ENCODE results near the gene LY6G5C.
"Not testable (repeated sequence)": the region's sequence is repeated elsewhere in the genome, so short reads cannot be mapped to it uniquely, and the experiment has no call there.

LY6G5C gene

DNA sequence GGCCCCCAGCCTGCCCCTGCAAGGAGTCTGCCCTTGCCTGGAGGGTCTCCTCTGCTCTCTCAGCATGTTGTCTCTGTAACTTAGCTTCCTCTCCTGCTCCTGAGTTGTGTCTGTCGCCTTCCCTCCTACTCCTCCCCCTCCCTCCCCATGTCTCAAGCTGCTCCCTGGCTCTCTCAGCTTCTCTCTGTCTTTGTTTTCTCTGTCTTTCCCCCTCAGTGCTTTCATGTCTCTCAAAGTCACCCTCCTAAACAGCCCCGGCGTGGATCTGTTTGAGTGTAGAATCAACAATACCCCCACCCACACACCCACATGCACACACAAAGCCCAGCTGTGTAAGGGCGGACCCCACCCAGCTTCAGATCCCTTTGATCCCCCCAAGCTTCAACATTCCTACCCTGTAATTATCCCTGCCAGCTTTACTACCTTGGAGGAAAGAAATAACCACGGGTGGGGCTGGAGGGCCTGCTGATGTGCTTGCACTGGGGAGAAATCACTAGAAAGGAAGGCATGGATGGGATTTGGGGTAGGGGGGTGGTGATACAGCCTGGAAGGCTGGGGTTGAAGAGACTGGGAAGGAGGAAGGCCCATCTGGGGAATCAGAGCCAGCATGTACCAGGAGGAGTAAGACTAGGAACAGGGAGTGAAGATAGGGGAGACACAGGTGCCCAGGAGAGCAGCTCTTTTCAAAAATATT, 33.3 kb upstream of the LY6G5C start:
- peak; percentile 24 for DNase-seq

DNA sequence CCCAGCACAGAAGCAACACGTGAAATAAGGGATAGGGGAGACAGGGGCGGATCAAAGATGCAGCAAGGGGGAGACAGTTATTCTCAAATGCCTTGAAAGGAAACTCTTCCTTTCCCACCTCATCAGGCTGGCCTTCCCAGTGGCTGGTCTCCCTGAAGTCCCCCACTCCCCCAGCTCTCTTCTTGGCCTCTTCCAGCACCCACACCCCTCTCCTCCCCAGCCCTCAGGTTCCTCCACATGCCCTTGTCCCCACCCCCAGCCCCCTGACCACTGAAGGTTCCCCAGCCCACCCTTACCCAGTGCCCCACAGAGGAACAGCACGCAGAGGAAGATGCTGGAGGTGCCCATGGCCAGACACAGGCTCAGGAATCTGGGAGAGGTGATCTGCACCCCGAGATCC, 32.6 kb upstream of the LY6G5C start:
- no peak for DNase-seq

DNA sequence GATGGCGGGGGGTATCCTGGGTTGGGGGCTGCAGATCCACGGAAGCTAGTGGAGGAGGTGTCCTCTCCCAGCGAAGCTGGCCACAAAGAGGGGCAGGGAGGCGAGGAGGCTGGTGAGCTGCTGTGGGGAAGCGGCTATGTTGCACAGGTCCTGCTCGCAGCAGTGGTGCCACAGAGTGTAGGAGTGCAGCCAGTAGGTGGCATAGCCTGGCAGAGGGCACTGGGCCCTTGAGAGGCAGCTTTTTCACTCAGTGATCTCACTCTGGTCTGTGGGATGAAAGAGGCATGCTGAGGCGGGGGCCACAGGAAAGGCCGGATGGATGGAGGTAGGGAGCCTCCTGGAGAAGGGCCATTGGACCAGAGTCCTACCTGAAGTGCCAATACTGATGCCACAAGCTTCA, 31.4 kb upstream of the LY6G5C start:
- DNase-seq = no peak

DNA sequence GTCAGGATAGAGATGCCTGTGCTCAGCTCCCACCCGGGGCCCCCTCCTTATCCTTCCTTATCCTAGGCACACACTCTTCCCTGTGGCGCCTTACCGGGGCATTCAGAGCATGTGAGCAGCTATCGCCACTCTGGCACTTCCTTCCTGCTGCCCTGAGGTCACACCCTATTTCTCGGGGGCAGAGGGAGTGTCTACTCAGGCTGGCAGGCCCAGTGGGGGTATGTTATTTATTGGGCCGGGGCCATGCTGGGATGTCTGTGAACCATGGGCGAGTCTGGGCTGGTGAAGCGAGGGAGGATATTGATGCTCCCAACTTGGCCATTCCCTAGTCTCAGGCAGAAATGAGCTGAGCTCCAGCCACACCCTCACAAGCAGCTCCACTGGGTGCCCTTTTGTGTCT, 30.4 kb upstream of the LY6G5C start:
- DNase-seq = no peak

DNA sequence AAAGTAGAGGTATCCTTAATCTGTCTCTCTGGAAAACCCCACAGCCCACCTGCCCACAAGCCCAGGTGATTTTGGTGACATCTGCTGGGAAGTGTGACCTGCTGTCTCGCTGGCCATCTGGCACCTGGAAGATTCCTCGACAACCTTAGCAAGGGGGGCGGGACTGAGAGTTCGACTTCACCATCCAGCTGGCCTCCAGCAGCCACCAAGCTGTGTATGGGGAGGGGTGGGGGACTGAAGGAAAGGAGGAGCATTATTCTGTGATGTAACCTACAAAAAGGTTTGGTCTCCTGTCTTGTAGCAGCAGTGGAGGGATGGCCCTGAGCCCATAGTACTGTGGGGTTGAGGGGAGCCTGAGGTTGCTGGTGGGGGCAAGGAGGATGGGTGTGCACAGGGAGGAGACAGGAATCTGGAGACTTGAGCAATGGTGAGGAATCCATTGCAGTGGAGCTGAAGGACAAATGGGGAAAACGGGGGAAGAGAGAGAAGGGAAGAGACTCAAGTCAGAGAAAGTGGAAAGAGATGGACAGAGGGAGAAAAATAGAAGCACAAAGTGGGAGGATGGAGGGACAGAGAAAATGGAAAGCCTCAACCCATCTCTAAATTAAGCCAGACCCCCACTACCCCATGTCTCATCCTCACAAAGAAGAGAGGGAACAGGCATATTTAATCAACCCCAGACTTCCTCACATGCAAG, 29.8 kb upstream of the LY6G5C start:
- DNase-seq = peak; percentile 84

DNA sequence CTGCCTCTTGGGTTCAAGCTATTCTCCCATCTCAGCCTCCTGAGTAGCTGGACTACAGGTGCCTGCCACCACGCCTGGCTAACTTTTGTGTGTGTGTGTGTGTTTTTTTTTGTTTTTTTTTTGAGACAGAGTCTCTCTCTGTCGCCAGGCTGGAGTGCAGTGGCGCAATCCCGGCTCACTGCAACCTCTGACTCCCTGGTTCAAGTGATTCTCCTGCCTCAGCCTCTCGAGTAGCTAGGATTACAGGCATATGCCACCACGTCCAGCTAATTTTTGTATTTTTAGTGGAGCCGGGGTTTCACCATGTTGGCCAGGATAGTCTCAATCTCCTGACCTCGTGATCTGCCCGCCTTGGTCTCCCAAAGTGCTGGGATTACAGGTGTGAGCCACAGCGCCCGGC, 28.3 kb upstream of the LY6G5C start:
- DNase-seq = not testable (repeated sequence)

DNA sequence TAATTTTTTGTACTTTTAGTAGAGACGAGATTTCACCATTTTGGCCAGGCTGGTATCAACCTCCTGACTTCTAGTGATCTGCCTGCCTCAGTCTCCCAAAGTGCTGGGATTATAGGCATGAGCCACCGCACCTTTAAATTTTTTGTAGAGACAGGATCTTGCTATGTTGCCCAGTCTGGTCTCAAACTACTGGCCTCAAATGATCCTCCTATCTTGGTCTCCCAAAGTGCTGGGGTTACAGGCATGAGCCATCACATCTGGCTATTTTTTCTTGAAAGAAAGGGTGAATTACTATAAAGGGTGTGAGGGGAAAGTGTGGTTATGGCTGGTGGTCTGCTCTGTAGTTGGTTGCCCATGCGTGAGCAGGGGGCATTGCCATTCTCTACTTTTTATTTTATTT, 27.4 kb upstream of the LY6G5C start:
- no peak for DNase-seq

DNA sequence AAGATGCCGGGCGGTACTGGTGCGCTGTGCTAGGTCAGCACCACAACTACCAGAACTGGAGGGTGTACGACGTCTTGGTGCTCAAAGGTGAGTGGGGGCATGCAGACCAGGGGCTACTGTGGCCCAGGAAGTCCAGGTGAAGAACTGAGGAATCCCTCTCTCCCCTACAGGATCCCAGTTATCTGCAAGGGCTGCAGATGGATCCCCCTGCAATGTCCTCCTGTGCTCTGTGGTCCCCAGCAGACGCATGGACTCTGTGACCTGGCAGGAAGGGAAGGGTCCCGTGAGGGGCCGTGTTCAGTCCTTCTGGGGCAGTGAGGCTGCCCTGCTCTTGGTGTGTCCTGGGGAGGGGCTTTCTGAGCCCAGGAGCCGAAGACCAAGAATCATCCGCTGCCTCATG, 26.8 kb upstream of the LY6G5C start:
- no peak for DNase-seq

DNA sequence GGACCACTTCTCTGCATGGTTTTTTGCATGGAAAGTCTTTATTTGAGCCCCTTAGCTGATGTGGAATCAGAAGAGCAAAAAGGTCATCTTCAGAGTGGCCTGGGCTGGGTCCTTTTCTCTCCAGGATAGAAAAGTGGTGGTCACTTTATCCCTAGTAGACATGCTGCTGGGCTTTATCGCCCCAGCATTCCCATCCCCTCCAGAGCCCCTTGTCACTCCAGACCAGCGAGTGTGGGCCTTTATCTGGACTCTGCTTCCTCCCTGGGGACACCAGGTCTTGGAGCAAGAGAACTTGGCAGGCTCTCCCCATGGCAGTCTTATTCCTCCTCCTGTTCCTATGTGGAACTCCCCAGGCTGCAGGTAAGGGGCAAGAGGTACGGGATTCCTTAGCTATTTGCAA, 25.7 kb upstream of the LY6G5C start, which contains the start of gene LY6G6F:
Gene LY6G6F (plus strand): TSS at position 268 of the 400 bp plus-strand sequence. CDS start 41 bp downstream, at position 309.
- no peak for DNase-seq

DNA sequence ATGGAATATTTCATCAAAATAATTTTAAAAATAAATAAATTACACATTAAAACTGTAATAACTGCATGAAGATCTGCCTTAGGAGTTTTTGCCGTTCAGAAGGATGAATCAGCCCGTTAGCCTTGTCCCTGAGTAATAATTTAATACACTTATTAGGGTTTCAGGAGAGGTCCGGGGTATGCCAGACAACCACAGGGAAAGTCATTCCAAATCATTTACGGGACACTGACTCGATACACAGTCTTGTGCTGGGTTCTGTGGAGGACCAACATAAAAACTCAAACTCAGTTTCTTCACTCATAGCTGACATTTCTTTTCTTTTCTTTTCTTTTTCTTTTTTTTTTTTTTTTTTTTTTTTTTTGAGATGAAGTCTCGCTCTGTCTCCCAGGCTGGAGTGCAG, 25.1 kb upstream of the LY6G5C start:
- DNase-seq = no peak

DNA sequence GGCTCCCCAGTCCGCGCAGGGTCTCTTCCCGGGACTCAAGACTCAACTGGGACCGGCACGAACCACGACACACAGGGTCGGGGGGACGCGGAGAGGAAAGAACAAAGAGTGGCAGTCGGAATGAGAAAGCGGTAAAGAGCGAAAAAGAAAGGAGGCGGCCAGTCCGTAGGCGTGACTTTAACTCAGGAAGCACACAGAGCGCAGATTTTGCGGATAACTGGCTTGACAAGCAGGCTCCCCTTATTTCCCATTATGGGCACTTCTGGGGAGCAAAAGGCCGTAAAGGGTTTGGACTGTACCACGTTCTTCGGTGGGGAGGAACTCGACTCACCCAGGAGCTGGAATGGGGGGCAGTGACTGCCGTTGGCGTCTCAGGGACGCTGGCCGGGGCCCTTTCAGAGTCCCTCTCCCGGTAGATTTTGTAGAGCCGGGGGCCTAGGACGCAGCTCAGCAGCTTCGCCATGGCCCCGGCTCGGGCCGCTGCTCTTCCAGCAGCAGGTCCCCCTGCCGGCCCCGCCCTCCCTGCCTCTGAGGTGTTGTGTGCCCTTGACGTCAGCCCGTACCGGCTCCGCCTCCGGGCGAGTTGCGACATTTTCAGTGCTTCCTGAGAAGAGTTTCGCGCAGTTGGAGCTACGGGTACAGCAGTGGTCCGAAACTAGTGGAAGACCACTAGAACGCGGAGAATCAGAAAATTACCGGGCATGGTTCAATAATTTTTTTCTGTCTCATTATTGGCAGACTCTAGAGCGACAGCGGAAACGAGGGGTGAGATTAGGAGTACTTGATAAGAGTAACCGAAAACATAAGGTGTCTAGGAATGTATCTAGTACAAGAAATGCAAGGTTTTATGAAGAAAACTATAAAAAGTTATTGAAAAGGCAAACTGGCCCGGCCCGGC, 22.2 kb upstream of the LY6G5C start, which contains the start of gene ABHD16A:
Gene ABHD16A (minus strand): TSS at position 506 of the 898 bp plus-strand sequence. CDS start 43 bp downstream, at position 463.
- peak; percentile 98 for DNase-seq

DNA sequence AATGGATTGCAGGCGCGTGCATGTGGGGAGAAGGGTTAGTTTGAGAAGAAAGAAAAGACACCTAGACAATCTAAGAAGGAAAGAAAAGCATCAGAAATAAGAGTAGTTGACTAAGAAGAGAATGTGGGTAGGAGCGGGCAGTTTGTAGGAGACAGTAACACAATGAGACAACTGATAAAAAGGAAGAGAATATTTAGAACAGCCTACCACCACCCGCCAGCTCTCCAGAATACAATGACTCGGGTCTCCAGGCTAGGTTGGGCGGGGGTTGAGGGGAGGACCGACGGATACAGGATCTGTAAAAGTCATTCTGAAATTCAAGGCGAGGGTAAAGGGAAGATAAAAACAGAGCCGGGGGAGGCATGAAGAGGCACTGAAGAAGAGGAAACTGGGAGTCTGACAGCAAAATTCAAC, 21.5 kb upstream of the LY6G5C start:
- no peak for DNase-seq

DNA sequence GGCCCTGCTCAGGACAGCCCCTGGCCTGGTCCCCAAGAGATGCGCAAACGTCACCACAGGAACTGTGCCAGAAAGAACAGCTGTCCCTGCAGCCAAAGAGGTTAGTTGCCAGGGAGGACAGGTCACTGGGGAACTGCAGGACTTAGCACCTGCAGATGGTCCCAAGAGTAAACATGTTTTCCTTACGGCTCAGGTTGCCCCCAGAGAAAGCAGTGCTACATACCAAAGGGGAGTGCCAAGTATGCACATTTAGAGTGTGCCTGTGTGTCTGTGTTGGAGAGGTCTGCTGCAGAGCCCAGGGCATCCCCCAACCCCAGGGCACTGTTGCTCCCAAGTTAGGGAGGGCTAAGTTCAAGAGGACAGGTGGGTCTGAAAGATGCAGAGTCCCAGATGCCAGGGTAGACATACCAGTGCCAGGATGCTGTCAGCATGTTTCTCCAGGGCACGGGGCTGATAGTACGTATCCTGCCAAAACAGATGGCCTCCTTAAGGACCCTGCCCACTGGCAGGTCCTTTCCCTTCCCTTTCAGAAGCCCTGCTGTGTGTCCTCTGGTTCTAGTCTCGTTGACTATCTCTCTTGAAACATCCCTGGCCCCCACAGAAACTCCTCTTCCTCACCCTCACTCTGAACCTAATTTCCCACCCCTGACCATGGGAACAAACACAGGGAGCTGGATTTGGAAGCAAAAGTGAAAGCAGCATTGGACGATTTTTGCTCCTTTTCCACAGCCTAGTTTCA, 21.0 kb upstream of the LY6G5C start:
- peak; percentile 79 for DNase-seq

DNA sequence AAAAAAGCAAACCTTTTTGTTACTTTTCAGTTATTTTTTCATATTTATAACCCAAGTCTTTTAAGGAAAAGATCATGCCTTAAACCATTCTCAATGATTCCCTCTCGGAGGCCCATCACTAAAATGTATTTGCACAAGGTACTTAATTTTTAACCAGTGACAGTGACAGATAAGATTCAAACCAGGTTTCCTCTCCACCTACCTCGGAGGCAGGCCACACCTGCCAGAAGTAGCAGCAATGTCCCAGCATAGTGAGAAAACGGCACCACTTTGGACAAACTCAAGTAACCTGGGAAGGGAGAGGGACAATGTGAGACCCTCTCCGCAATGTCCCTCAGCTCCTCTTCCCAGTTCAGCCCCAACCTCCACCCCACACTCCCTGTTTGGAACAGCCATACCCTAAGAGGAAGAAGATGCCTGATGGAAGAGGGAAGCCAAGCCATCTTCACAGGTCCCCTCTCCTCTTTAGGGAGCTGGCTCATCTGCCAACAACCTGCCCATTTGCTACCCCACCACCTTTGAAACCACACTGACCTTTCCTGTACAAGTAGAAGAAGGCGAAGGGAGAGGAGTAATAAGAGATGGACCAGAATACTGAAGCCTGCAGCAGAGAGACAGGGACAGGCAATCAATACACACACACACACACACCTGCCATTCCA, 20.0 kb upstream of the LY6G5C start:
- no peak for DNase-seq

DNA sequence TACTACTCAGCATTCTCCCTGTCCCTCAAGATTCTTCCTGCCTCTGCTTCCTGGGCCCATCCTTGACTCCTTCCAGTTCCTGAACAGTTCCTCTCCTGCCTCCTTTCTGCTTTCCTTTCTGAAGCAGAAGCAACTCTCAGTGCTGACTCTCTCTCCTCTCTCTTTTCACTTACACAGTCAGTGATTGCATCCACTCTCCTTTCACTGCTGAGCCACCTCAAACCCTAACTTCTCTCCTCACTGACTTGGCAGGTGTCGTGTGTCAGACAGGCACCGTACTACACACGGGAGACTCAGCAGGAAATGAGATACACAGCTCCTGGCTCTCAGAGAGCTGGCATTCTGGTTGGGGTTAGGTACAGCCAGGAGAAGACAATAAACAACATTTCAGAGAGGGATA, 16.7 kb upstream of the LY6G5C start:
- DNase-seq = peak; percentile 69

DNA sequence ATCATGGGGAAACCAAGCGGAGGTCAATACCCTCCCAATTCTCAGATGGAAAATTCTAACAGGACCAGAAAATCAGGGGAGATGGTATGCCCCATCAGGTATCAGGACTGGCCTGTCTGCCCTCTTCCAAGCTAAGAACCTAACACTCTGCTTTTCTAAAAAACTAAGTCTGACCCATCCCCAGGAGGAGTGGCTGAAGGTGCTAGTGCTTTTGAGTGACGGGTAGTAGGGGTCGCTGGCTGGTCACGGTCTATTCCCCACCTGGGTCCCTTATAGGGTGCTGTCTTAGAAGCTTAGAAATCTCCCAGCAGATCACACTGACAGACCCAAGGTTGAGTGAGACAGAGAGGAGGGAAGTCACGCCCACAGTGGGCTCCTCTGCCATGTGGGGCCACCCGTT, 12.7 kb upstream of the LY6G5C start:
- no peak for DNase-seq

DNA sequence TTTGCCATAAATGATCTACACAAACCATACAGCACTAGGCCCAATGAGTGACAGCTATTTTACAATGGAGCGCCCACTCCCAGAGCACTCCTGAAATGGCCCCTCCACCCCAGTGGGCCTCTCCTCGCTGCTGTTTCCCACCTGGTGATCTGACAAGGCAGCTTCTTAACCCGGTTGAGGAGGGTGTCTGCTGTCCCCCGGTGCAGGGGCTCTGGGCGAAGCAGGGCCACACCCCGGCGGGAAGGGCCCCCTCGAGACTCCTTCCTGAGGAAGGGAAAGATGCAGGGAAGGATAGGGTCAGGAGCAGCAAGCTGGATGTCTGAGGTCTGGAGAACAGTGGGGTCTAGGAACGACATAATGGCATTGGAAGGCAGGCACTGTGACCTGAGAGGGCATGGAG, 12.0 kb upstream of the LY6G5C start:
- no peak for DNase-seq

DNA sequence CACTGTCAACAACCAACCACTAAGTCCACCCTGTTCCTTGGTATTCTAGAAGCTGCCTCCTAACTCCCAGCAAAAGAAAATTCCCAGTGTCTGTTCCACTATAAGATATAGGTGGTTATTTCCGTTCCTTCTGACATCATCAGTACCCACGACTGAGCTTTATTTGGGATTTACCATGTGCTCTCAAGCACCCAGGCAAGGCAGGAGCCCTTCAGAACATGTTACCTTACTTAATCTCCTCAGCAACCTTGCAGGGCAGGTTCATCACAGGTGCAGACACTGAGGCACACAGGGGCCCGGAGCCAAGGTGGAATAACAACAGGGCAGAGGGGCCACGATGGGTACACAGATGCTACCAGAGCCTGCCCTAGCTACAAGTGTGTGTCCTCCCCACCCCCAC, 11.5 kb upstream of the LY6G5C start:
- DNase-seq = no peak

DNA sequence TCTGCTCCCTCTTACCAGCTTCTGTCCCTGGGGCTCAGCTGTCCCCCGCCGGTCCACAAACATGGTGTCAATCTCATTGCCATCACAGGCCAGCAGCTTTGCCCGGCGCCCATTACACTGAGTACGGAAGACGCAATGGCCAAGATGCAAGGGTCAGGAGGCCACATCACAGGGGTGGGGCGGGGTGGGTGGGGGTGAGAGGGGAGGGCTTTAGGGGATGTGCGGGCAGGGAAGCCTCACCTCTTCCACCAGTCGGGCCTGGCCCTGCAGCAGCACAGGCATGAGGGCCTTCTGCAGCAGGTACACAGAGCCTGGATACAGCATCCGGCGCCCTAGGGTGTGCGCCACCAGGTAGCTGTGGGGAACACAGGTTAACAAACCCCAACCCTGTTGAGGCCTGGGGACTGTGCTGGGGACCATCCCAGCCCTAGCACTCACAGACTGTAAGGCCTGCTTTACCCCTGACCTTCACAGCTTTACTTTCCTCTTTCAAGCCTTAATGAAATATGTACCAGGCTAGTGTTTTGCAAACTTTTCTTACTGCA, 10.8 kb upstream of the LY6G5C start:
- no peak for DNase-seq

DNA sequence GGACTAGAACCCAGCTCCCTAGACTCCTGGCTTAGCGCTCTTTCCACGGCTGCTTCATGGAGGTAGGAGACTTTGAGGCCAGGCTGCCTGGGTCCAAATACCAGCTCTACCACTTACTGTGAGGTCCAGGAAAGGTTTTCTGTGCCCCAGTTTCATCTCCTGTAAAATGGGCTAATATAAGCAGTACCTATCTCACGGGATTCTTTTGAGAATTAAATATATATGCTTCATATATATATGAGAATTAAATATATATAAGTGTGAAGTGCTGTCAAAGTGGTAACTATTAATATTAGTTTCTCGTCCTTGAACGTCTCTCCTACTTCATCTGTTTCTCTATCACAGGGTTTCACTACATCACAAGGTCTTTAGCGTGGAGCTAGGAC, 10.2 kb upstream of the LY6G5C start:
- no peak for DNase-seq

DNA sequence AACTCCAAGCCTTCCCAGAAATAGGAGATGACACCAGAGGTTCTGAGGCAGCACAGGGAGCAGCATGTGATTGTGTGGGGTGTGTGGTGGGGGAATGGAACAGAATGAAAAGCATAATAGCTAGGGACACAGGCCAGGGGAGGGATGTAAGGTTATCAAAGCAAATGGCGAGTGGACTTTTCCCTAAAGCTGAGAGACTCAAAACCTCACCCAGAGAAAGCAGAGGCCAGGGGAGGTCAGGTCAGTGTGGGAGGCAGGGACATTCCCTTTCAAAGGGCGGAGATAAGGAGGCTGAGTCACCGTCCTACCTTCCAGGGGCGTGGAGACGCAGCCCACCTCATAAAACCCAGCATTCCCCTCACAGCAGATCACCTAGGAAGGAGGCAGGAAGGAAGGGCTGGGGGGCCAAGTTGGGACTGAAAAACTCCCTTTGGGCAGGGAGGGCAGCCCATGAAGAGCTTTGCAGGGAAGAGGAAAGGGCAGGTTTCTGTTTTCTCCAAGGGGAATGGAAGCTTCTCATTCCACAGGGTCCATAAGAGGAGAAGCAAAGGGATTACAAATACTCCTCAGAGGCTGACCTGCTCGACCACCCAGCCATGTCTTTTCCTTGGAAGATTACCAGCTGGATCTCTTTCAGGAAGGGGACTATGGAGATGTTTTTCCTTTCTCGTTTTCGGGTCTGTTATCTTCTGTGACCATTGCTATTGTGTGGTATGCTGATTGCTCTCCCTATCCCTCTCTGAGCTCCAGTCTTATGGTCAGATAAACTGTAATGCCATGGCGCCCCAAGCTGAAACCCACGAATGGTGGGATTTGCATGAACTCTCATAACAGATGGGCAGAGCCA, 9.6 kb upstream of the LY6G5C start:
- DNase-seq = no peak

All from NCI-H2171 treated with DMSO at 0.1 percent for 48 hours (cell line).